ENCODE data around the gene MMP14.

MMP14 gene

DNA sequence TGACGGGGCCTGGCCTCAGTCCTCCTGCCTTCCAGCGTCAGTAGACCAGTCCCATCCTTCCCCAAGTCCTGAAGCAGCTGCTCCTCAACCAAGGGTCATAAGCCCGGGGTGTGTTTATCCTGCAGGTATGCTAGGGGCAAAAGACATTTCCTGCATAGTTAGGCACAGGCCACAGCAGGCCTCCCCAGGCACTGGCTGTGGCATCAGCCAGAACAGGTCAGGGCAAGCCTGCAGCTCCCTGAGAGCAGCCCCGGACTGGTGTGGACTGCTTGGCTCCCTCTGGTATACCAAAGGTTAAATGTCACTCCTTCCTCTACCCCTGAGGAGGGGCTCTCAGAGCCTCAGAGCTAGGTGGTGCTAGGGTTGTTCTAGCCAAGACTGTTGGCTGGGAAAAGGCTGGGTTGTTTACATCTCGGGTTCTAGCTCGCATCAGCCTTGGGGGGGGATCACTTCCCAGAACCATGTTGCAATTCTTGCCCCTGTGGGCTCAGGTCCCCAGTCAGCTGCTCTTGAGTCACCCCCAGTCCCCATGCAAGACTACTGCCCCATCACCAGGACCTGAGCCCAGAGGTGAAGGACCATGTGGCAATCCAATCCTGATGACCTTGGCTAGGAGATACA, 2.9 kb downstream of the MMP14 start:
- intact Hi-C loops (cut with DNase I): no loop called here
- DNase-seq: peak in 1 of 10 donors; percentile 70

DNA sequence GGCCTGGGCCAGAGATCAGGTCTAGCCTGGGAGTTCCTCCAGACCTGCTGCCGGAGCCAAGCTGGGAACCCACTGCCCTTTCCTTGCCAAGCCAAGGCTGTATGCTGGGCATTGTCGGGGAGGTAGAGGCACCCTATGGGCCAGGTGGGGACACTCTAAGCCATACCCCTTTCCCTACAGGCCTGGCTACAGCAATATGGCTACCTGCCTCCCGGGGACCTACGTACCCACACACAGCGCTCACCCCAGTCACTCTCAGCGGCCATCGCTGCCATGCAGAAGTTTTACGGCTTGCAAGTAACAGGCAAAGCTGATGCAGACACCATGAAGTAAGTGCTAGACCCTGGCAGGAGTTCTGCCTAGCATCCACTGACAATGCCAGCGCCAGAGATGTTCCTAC, 4.9 kb downstream of the MMP14 start:
- intact Hi-C loops (cut with DNase I): no loop called here
- peak in 1 of 10 donors; percentile 49 for DNase-seq

DNA sequence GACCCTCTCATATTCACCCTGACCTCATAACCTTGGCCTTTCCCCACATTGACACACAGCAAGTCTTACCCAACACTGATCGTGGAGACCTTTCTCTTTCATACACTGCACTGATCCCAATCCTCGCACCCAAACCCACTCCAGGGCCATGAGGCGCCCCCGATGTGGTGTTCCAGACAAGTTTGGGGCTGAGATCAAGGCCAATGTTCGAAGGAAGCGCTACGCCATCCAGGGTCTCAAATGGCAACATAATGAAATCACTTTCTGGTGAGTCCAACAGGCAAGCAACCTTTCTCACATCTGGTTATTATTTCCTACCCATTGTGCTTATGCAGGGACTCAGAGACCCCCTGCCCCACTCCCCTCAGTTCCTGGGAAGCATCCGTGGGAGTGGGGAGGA, 5.4 kb downstream of the MMP14 start:
- intact Hi-C loops (cut with DNase I): no loop called here
- DNase-seq: peak in 1 of 10 donors; percentile 51

DNA sequence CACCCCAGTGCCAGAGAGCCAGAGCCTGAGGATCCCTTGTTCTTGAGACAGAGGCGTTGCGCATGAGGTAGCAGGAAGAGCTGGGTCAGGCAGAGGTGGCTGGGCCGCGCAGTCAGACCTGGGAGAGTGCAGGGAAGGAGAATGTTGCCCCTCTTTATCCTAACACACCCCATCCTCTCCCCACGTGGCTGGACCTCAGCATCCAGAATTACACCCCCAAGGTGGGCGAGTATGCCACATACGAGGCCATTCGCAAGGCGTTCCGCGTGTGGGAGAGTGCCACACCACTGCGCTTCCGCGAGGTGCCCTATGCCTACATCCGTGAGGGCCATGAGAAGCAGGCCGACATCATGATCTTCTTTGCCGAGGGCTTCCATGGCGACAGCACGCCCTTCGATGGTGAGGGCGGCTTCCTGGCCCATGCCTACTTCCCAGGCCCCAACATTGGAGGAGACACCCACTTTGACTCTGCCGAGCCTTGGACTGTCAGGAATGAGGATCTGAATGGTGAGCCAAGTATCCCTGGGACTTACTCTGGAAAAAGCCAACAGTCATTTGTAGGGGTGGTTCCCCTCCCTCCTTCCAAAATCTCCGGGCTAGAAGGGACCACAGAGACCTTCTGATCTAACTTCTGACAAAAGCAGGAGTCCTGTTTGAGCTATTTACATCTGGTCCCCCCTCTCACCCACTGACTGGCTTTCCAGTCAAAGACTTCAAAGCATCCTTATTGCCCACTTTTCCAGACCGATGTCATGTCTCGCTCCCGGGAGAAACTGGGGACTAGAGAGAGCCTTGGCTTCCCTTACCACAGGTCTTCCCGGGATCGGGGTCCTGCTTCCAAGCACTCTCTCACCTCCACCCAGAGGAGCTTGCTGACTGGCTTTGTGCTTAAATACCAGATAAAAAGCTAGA, 6.1 kb downstream of the MMP14 start:
- peak in 1 of 10 donors; percentile 70 for DNase-seq
- intact Hi-C loops (cut with DNase I): no loop called here

DNA sequence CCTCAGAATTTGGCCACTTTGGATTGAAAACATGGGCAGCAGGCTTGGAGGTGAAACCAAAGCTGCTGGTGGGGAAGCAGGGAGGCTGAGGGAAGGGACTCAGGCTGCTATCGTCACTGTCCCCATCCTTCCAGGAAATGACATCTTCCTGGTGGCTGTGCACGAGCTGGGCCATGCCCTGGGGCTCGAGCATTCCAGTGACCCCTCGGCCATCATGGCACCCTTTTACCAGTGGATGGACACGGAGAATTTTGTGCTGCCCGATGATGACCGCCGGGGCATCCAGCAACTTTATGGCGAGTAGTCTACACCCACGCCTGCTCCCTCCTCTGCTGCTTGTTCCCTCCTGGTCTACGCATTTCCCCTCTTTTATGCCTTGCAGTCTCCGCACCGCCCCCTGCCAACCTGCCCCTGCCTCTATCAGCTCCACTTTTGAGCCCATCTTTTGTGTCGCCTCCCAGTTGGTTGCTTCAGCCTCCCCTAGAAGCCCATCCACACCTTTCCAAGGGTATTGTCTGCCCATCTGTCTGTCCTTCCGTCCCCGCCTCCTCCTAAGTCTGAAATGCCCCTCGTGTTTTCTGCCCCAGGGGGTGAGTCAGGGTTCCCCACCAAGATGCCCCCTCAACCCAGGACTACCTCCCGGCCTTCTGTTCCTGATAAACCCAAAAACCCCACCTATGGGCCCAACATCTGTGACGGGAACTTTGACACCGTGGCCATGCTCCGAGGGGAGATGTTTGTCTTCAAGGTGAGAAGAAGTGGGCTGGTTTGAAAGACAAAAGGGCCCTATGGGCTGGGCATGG, 6.9 kb downstream of the MMP14 start:
- intact Hi-C loops (cut with DNase I): no loop called here
- peak in 1 of 10 donors; percentile 61 for DNase-seq

DNA sequence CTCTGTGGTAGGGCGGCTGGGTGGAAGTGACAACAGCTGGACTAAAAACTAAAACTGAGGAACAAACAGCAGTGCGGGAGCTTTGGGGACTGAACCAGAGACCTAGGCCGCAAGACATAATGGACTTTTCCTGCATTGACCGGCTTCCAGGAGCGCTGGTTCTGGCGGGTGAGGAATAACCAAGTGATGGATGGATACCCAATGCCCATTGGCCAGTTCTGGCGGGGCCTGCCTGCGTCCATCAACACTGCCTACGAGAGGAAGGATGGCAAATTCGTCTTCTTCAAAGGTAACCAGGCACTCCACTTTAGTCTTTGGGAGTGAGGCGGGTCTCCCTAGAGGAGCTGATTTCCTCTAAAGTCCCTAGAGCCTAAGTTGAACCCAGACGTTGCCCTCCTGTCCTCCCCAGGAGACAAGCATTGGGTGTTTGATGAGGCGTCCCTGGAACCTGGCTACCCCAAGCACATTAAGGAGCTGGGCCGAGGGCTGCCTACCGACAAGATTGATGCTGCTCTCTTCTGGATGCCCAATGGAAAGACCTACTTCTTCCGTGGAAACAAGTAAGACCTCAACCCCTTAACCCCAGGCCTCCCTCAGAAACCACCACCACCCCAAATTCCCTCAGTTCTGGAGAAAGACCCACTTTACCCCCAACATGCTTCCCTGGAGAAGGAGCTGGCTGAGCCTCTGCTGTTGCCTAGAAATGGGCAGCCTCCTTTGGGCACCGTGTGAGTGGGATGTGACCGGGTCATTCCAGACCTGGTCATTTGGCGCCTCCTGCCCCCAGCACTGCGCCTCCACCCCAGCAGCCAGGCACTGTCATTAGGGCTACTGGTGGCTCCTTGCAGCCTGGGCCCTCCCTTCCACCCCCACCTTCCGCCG, 8.1 kb downstream of the MMP14 start:
- intact Hi-C loops (cut with DNase I): no loop called here
- DNase-seq: peak in 1 of 10 donors; percentile 59

DNA sequence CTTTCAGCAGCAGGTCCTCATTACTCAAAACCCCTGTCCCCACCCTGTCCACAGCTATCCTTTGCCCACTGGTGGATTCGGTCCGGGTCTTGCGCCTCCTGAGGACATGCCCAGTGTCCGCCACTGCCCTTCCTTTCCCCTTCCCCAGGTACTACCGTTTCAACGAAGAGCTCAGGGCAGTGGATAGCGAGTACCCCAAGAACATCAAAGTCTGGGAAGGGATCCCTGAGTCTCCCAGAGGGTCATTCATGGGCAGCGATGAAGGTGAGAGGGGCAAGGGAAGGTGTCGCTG, 8.7 kb downstream of the MMP14 start:
- intact Hi-C loops (cut with DNase I): no loop called here
- DNase-seq: peak in 1 of 10 donors; percentile 30

DNA sequence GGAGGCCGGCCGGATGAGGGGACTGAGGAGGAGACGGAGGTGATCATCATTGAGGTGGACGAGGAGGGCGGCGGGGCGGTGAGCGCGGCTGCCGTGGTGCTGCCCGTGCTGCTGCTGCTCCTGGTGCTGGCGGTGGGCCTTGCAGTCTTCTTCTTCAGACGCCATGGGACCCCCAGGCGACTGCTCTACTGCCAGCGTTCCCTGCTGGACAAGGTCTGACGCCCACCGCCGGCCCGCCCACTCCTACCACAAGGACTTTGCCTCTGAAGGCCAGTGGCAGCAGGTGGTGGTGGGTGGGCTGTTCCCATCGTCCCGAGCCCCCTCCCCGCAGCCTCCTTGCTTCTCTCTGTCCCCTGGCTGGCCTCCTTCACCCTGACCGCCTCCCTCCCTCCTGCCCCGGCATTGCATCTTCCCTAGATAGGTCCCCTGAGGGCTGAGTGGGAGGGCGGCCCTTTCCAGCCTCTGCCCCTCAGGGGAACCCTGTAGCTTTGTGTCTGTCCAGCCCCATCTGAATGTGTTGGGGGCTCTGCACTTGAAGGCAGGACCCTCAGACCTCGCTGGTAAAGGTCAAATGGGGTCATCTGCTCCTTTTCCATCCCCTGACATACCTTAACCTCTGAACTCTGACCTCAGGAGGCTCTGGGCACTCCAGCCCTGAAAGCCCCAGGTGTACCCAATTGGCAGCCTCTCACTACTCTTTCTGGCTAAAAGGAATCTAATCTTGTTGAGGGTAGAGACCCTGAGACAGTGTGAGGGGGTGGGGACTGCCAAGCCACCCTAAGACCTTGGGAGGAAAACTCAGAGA, 9.6 kb downstream of the MMP14 start:
- intact Hi-C loops (cut with DNase I): no loop called here
- DNase-seq: peak in 2 of 10 donors; percentile 73 to 75

DNA sequence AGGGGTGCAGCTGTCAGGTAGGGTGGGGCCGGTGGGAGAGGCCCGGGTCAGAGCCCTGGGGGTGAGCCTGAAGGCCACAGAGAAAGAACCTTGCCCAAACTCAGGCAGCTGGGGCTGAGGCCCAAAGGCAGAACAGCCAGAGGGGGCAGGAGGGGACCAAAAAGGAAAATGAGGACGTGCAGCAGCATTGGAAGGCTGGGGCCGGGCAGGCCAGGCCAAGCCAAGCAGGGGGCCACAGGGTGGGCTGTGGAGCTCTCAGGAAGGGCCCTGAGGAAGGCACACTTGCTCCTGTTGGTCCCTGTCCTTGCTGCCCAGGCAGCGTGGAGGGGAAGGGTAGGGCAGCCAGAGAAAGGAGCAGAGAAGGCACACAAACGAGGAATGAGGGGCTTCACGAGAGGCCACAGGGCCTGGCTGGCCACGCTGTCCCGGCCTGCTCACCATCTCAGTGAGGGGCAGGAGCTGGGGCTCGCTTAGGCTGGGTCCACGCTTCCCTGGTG, 10.5 kb downstream of the MMP14 start:
- intact Hi-C loops (cut with DNase I): no loop called here
- DNase-seq: peak in 1 of 10 donors; percentile 63

DNA sequence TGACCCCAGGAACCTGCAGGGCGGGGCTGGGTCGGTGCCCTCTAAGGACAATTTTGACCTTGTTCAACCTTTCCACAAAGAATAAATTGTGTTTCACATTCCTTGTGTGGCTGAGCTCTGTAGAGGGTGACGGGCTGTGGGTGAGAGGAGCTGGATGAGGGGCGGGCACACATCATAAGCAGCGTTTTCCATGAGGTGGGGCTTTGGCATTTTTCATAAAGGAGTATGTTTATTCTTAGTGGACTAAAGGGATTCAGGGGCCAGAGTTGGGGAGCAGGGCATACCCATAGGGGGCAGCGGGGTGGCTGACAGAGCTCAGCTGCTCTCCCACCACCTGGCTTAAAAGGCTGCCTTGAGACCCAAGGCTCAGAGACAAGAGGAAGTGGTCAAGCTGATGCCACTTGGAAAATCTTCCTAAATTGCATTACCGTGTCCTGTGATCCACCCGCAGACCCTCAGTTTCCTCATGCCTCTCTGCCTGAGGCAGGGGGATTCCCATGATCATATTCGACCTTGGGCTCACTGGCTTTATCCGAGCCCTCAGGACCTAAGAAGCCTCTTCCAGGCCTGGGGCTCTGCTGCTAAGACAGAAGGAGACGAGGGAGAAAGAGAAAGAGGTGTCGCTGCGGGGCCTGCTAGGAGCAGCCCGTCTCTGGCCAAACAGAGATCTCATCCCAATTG, 11.4 kb downstream of the MMP14 start:
- intact Hi-C loops (cut with DNase I): no loop called here

DNA sequence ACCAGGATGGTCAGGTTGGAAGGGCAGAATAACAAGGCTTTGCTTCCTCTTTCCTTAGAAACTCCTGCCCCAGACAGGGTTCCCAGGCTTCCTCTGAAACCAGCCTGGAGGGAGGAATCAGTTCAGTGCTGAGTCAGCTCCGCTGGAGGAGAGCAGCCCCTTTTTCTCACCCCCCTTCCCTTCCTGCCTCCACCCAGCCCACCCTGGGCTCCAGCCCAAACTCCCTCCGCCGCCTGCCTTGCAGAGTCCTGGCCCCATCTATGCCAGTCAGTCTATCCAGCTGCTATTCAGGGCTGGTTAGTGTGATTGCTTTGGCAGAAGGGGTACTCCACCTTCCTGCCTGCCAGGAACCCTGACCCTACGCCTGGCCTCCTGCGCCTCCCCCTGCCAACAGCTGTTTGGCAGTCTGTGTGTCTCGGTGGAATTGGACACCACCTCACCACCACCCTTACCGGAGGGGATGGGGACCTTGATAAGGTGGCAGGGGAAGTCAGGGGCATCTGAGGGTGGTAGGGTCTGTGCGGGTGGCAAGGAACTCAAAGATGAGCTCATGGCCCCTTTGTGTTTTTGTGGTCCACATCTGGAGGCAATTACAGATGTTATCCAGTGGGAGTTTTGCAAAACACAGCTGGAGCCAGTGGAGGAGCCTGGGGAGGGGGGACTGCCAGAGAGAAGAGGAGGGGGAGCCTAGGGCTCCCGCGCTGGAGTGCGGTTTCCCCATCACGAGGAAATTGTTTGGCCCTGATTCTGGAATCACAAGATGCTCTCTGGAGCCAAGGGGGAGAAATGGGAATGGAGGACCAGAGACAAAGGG, 12.2 kb downstream of the MMP14 start:
- peak in 1 of 10 donors; percentile 77 for DNase-seq
- intact Hi-C loops (cut with DNase I): no loop called here

More for the DNA sequence above, 11.4 kb downstream of the MMP14 start:
- peak in 1 of 10 donors; percentile 58 for DNase-seq

DNA sequence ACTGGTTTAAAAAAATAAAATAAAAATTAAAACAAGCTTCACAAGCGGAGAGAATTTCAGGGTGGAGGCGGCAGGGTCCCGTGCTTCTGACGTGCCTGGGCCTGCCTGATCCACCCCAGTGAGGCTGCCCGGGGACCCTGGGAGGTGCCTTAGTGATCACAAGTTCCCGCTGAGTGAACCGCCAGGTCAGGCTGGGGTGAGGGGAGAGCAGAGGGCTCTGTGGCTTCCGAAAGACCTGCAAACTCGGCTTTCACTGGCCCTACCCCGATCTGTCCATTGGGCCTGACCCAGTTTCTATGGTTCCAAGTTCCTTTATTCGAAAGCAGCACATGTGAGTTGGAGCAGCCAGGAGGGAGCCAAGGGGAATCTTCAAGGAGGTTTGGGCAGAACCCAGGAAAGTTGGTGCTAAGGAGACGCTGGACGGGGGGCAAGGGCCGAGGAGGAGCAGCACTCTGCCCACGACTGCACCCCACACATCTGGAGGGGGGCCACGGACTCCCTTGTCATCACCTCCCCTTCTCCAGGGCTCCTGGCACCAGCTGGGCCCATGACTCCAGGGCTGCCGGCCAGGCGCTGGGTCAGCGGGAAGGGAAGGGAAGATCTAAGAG, 12.9 kb downstream of the MMP14 start:
- intact Hi-C loops (cut with DNase I): no loop called here

DNA sequence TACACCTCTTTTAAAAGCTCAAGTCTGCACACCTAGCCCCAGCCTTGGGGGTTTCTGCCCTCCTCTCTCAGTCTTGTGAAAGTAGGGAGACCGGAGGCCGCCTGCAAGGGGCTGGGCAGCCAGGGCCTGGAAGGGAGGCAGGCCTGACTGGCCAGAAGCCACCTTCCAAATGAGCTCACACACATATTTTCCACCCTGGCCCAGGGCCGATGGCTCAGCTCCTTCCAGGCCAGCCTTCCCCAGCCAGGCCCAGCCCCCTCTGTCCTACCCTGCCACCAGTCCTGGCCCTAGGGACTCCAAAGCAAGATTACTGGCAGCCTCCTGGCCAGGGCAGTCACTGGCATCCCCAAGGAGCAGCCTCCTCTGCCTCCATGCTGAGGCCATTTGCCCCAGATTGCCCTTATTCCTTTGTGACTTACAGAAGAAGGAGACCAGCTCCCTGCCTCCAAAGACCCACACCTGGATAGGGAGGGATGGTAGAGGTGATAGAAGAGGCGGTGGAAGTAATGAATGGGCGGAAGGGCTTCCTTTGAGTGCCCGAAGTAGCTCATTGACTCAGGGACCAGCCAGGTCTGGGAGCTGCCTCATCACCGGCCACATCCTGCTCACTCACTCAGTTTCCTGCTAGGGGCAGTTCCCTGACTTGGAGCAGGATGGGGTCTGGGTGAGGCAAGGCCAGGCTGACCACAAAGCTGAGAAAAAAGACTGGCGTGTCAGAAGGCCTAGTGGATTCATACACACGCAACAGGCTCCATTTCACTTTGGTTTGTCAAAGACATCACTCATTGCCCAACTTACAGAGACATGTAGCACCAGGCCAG, 14.8 kb downstream of the MMP14 start:
- DNase-seq: peak in 9 of 10 donors; percentile 30 to 91 (median 54)
- intact Hi-C loops (cut with DNase I): loop anchor here (5.0 to 10.0 kb wide), 2 partner anchors 196 to 294 kb away; no protein-coding TSS in a partner anchor

More for the DNA sequence above, 12.9 kb downstream of the MMP14 start:
- DNase-seq: peak in 2 of 10 donors; percentile 75 to 82

DNA sequence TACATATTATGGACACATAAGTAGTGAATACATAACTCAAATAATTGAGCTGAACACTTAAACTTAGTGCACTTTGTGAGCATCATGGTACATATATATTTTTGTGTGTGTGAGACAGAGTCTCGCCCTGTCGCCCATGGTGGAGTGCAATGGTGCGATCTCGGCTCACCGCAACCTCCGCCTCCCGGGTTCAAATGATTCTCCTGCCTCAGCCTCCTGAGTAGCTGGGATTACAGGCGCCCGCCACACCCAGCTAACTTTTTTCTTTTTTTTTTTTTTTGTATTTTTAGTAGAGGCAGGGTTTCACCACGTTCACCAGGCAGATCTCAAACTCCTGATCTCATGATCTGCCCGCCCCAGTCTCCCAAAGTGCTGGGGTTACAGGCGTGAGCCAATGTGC, 15.8 kb downstream of the MMP14 start:
- intact Hi-C loops (cut with DNase I): loop anchor here (5.0 to 10.0 kb wide), 2 partner anchors 197 to 295 kb away; no protein-coding TSS in a partner anchor
- peak in 1 of 10 donors; percentile 25 for DNase-seq

DNA sequence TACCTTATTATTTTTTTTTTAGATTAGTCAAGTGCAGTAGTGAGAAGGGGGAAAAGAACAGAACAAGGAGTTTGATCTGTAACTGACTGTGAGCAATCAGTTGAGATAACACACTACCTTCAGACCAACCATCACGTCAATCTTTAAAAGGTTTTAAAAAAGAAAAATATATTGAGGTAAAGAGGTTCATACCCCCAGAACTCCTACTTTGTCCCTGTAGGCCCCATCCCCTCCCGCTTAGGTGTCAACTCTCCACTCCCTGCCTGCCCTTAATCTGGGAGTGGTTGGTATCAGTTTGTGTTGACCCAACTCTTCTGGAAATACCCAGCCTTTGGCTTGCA, 16.2 kb downstream of the MMP14 start:
- no peak for DNase-seq

More for the DNA sequence above, 16.2 kb downstream of the MMP14 start:
- intact Hi-C loops (cut with DNase I): loop anchor here (5.0 to 10.0 kb wide), 2 partner anchors 198 to 295 kb away; no protein-coding TSS in a partner anchor
